RKO (cell line): ENCODE measurements around the gene PTOV1.

Source experiments
- DNase-seq: peaks from one replicate; pipeline ENCODE4 v3.0.0-alpha.2; 2016; ENCODE audit warnings: low spot score

The PTOV1 gene

GRCh38 chr19:49850487-49851342, at the start of gene PTOV1:
Gene PTOV1, plus strand, starts transcription at chr19:49851159.
- peak; percentile 92 for DNase-seq

GRCh38 chr19:49801401-49801888, 49.5 kb upstream of the PTOV1 start:
- no peak for DNase-seq

- DNase-seq, result no peak
Observed at GRCh38 chr19:49801966-49802661, 48.8 kb upstream of the PTOV1 start.

GRCh38 chr19:49802836-49803528, 48.0 kb upstream of the PTOV1 start:
- DNase-seq, result no peak

GRCh38 chr19:49803529-49803856, 47.5 kb upstream of the PTOV1 start:
- DNase-seq, result no peak

GRCh38 chr19:49805822-49806619, 44.9 kb upstream of the PTOV1 start:
- no peak for DNase-seq

GRCh38 chr19:49806620-49806959, 44.4 kb upstream of the PTOV1 start:
- no peak for DNase-seq

GRCh38 chr19:49807058-49807903, 43.7 kb upstream of the PTOV1 start:
- DNase-seq, result no peak

- no peak for DNase-seq
Observed at GRCh38 chr19:49807904-49808675, 42.9 kb upstream of the PTOV1 start.

GRCh38 chr19:49808711-49809159, 42.2 kb upstream of the PTOV1 start:
- DNase-seq, result no peak

GRCh38 chr19:49809160-49809940, 41.6 kb upstream of the PTOV1 start:
- DNase-seq, result no peak

GRCh38 chr19:49809941-49810389, 41.0 kb upstream of the PTOV1 start:
- DNase-seq, result no peak

- DNase-seq, result no peak
Observed at GRCh38 chr19:49811328-49811727, 39.6 kb upstream of the PTOV1 start.

- DNase-seq, result no peak
Observed at GRCh38 chr19:49812452-49812996, 38.4 kb upstream of the PTOV1 start.

GRCh38 chr19:49812997-49813861, 37.7 kb upstream of the PTOV1 start, which contains the start of gene FUZ:
Gene FUZ, minus strand, starts transcription at chr19:49813292. Its CDS starts 186 bp downstream, at chr19:49813106.
- no peak for DNase-seq

GRCh38 chr19:49814010-49814409, 36.9 kb upstream of the PTOV1 start:
- DNase-seq, result peak; percentile 46

GRCh38 chr19:49816590-49816989, 34.4 kb upstream of the PTOV1 start:
- no peak for DNase-seq
